ENCODE results near the gene SRGAP2B.
"Not testable (repeated sequence)": the region's sequence is repeated elsewhere in the genome, so short reads cannot be mapped to it uniquely, and the experiment has no call there.

GRCh38 chr1:145013353-145013752 is 81.8 kb downstream of the SRGAP2B start:
- not testable (repeated sequence) for TF ChIP-seq CTCF, POLR2A (IDR thresholded peaks at IDR 0.05)
